ENCODE data around the gene NBPF11. TPM values are rescaled to one million over a fixed set of nuclear protein-coding genes. Genes with fewer than 3 reads are reported as not detected.
"Not testable (repeated sequence)": the region's sequence is repeated elsewhere in the genome, so short reads cannot be mapped to it uniquely, and the experiment has no call there.

Gene NBPF11
- total RNA-seq, 1 donor from 2014 or later = 3.0 TPM

GRCh38 chr1:148151371-148151819 is 686 bp downstream of the NBPF11 start:
- intact Hi-C loops (cut with DNase I) = not testable (repeated sequence)
- DNase-seq (ENCODE audit: low spot score) = peak; percentile 77

DNA sequence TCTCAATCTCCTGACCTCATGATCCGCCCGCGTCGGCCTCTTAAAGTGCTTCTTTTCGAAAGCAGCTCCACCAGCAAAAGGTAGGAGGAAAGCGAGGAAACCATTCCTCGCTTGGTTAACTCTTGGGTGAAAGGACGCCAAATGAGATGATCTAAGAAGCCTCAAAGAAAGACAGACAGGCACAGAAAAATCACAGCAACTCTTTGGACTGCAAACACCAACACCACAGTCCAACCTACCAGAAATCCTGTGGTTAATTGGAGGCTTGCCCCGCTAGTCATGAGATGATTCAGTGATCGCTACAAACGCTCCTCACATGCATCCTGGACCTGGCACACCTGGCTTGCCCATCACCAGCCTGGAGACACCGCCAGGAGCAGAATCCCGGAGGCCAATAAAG is 1.1 kb downstream of the NBPF11 start:
- intact Hi-C loops (cut with DNase I) = not testable (repeated sequence)

GRCh38 chr1:148150014-148150413 is 2.1 kb downstream of the NBPF11 start:
- DNase-seq (ENCODE audit: low spot score); intact Hi-C loops (cut with DNase I): not testable (repeated sequence)

More for the DNA sequence above, 1.1 kb downstream of the NBPF11 start:
- not testable (repeated sequence) for DNase-seq (ENCODE audit: low spot score)

- intact Hi-C loops (cut with DNase I); DNase-seq (ENCODE audit: low spot score): not testable (repeated sequence)
These were observed 2.8 kb downstream of the NBPF11 start for GRCh38 chr1:148149050-148149815.

GRCh38 chr1:148147052-148147838 is 4.8 kb downstream of the NBPF11 start:
- not testable (repeated sequence) for DNase-seq (ENCODE audit: low spot score)

GRCh38 chr1:148146191-148146997 is 5.7 kb downstream of the NBPF11 start:
- intact Hi-C loops (cut with DNase I); DNase-seq (ENCODE audit: low spot score): not testable (repeated sequence)

More at GRCh38 chr1:148147052-148147838, 4.8 kb downstream of the NBPF11 start:
- intact Hi-C loops (cut with DNase I) = not testable (repeated sequence)

DNA sequence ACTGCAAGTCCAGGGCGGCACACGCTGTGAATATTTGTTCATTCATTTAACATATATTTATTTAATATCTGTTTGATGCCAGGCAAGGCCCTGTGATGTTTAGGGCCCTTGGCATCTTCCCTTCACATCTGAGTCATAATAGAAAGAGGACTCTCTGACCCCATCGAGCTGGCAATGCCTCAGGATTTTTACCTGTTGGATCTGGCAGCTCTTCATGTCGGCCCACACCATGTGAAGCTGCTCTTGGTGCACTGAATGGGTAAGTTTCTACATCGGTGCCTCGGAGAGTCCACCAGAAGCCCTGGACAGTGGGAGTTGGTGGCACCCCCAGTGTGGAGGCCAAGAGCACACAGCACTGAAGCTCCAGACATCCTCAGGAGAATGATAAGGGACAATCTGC is 8.9 kb downstream of the NBPF11 start:
- DNase-seq (ENCODE audit: low spot score); intact Hi-C loops (cut with DNase I): not testable (repeated sequence)

DNA sequence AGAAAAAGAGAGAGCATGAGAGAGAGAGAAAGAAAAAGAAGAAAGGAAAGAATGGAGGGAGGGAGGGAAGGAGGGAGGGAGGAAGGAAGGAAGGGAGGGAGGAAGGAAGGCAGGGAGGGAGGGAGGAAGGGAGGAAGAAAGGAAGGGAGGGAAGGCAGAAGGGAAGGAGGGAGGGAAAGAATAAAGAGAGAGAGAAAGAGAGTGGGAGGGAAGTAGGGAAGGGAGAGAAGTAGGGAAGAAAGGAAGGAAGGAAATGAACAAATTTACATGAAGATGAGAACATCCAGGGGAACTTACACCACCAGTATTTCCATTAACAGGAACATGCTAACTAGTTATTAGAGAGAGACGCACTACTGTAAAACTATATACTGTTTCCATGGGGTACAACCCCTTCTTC is 10.1 kb downstream of the NBPF11 start:
- DNase-seq (ENCODE audit: low spot score); intact Hi-C loops (cut with DNase I): not testable (repeated sequence)

- intact Hi-C loops (cut with DNase I); DNase-seq (ENCODE audit: low spot score): not testable (repeated sequence)
These were observed 13.5 kb downstream of the NBPF11 start for GRCh38 chr1:148138606-148139005.

GRCh38 chr1:148122341-148122740 is 29.7 kb downstream of the NBPF11 start:
- DNase-seq (ENCODE audit: low spot score); intact Hi-C loops (cut with DNase I): not testable (repeated sequence)

- intact Hi-C loops (cut with DNase I) = not testable (repeated sequence)
These were observed 31.7 kb downstream of the NBPF11 start for GRCh38 chr1:148120395-148120794.

GRCh38 chr1:148095732-148096131 is 56.3 kb downstream of the NBPF11 start:
- intact Hi-C loops (cut with DNase I) = not testable (repeated sequence)

More at GRCh38 chr1:148120395-148120794, 31.7 kb downstream of the NBPF11 start:
- DNase-seq (ENCODE audit: low spot score) = not testable (repeated sequence)

GRCh38 chr1:148086196-148086595 is 65.9 kb downstream of the NBPF11 start:
- DNase-seq (ENCODE audit: low spot score); intact Hi-C loops (cut with DNase I): not testable (repeated sequence)

More at GRCh38 chr1:148095732-148096131, 56.3 kb downstream of the NBPF11 start:
- not testable (repeated sequence) for DNase-seq (ENCODE audit: low spot score)

- DNase-seq (ENCODE audit: low spot score); intact Hi-C loops (cut with DNase I): not testable (repeated sequence)
These were observed 70.9 kb downstream of the NBPF11 start for GRCh38 chr1:148081205-148081604.

- DNase-seq (ENCODE audit: low spot score); intact Hi-C loops (cut with DNase I): not testable (repeated sequence)
These were observed 73.2 kb downstream of the NBPF11 start for GRCh38 chr1:148078632-148079519.

GRCh38 chr1:148078090-148078489 is 74.0 kb downstream of the NBPF11 start:
- DNase-seq (ENCODE audit: low spot score); intact Hi-C loops (cut with DNase I): not testable (repeated sequence)

- intact Hi-C loops (cut with DNase I); DNase-seq (ENCODE audit: low spot score): not testable (repeated sequence)
These were observed 74.6 kb downstream of the NBPF11 start for GRCh38 chr1:148077458-148077857.

- DNase-seq (ENCODE audit: low spot score); intact Hi-C loops (cut with DNase I): not testable (repeated sequence)
These were observed 78.7 kb downstream of the NBPF11 start for GRCh38 chr1:148073392-148073791.

All from cardiac septum (tissue), 1 donor.